Measurements from ENCODE around the gene ABCB4. TPM values are rescaled to one million over a fixed set of nuclear protein-coding genes. Genes with fewer than 3 reads are reported as not detected.

The ABCB4 gene
- total RNA-seq, 1 donor from 2014 or later: 0.41 TPM

- no peak for DNase-seq
- Histone ChIP-seq H3K36me3 (no peaks in the 10 kb centered on the region), H3K4me3 (no peak overlapping the region), H3K27me3 (no peaks in the 10 kb centered on the region), H3K27ac (no peak overlapping the region), H3K4me1 (no peaks in the 10 kb centered on the region), H3K9me3 (no peaks in the 10 kb centered on the region)
- TF ChIP-seq CTCF (IDR thresholded peaks at IDR 0.05): no peak
- intact Hi-C loops (cut with DNase I): no loop called here
- ATAC-seq: no peak
These were observed 24.3 kb downstream of the ABCB4 start for GRCh38 chr7:87451187-87451586.

GRCh38 chr7:87450706-87451105 is 24.8 kb downstream of the ABCB4 start:
- Histone ChIP-seq H3K4me1 (no peaks in the 10 kb centered on the region), H3K27me3 (no peaks in the 10 kb centered on the region), H3K9me3 (no peaks in the 10 kb centered on the region), H3K4me3 (no peak overlapping the region), H3K36me3 (no peaks in the 10 kb centered on the region), H3K27ac (no peak overlapping the region)
- ATAC-seq: no peak
- intact Hi-C loops (cut with DNase I): no loop called here
- no peak for DNase-seq
- no peak for TF ChIP-seq CTCF (IDR thresholded peaks at IDR 0.05)

- H3K27me3 ChIP-seq: no peaks in the 10 kb centered on the region
- H3K4me3 ChIP-seq: no peak overlapping the region
- no peaks in the 10 kb centered on the region for H3K36me3 ChIP-seq
- TF ChIP-seq CTCF (IDR thresholded peaks at IDR 0.05): no peak
- intact Hi-C loops (cut with DNase I): no loop called here
- no peak for ATAC-seq
- H3K9me3 ChIP-seq: no peaks in the 10 kb centered on the region
- H3K4me1 ChIP-seq: no peaks in the 10 kb centered on the region
- DNase-seq: no peak
- no peak overlapping the region for H3K27ac ChIP-seq
These were observed 27.1 kb downstream of the ABCB4 start for GRCh38 chr7:87448388-87448787.

- no peak overlapping the region for H3K27ac ChIP-seq
- TF ChIP-seq CTCF (IDR thresholded peaks at IDR 0.05): no peak
- no peak for ATAC-seq
These were observed 28.3 kb downstream of the ABCB4 start for GRCh38 chr7:87447116-87447635.

GRCh38 chr7:87445897-87446296 is 29.6 kb downstream of the ABCB4 start:
- Histone ChIP-seq H3K36me3 (no peaks in the 10 kb centered on the region), H3K4me1 (no peaks in the 10 kb centered on the region), H3K9me3 (no peaks in the 10 kb centered on the region), H3K4me3 (no peak overlapping the region), H3K27ac (no peak overlapping the region), H3K27me3 (no peaks in the 10 kb centered on the region)
- DNase-seq: no peak
- TF ChIP-seq CTCF (IDR thresholded peaks at IDR 0.05): no peak
- intact Hi-C loops (cut with DNase I): no loop called here
- ATAC-seq: no peak

More at GRCh38 chr7:87447116-87447635, 28.3 kb downstream of the ABCB4 start:
- intact Hi-C loops (cut with DNase I): no loop called here
- Histone ChIP-seq H3K4me1 (no peaks in the 10 kb centered on the region), H3K4me3 (no peak overlapping the region), H3K27me3 (no peaks in the 10 kb centered on the region), H3K9me3 (no peaks in the 10 kb centered on the region), H3K36me3 (no peaks in the 10 kb centered on the region)
- no peak for DNase-seq

- TF ChIP-seq CTCF (IDR thresholded peaks at IDR 0.05): no peak
- Histone ChIP-seq H3K4me1 (no peaks in the 10 kb centered on the region), H3K9me3 (no peaks in the 10 kb centered on the region), H3K27me3 (no peaks in the 10 kb centered on the region), H3K27ac (no peak overlapping the region), H3K36me3 (no peaks in the 10 kb centered on the region), H3K4me3 (no peak overlapping the region)
- no peak for ATAC-seq
- intact Hi-C loops (cut with DNase I): no loop called here
- no peak for DNase-seq
These were observed 39.9 kb downstream of the ABCB4 start for GRCh38 chr7:87435546-87435945.

Measured in upper lobe of right lung (tissue), 1 donor.